ENCODE measurements around the gene SLC40A1. TPM values are rescaled to one million over a fixed set of nuclear protein-coding genes. Genes with fewer than 3 reads are reported as not detected.

The SLC40A1 gene
- total and polyA plus RNA-seq, 7 donors, result 8.4 to 65.7 (median 27.8) TPM

- 82 to 94% (median 84%) methylated on average over 1 of the region's 1 CpG for WGBS, 3 donors
- H3K4me3 ChIP-seq, result no peak overlapping the region
- no peak for TF ChIP-seq CTCF (IDR thresholded peaks at IDR 0.05)
- DNase-seq, result no peak
- H3K9me3 ChIP-seq, result peaks cover 4% of the 10 kb centered on the region
- no peak overlapping the region for H3K27ac ChIP-seq
- no peaks in the 10 kb centered on the region for H3K36me3 ChIP-seq (ENCODE audit: insufficient read depth in 1 of 2, low read depth in 1 of 2)
- no peaks in the 10 kb centered on the region for H3K27me3 ChIP-seq (ENCODE audit: insufficient read depth in 3 of 3, low read length in 2 of 3)
- intact Hi-C loops (cut with DNase I), result loop anchor here in 1 of 2 donors (5.0 kb wide), 1 partner anchor 41 kb away; no protein-coding TSS in a partner anchor
- peaks cover 20% of the 10 kb centered on the region for H3K4me1 ChIP-seq
- ATAC-seq, result no peak
These were observed 37.2 kb downstream of the SLC40A1 start for GRCh38 chr2:189543367-189543766.

- peaks cover 4% of the 10 kb centered on the region for H3K9me3 ChIP-seq
- DNase-seq (no peak), ATAC-seq (no peak)
- peak overlapping the region; percentile 7 for H3K27ac ChIP-seq
- H3K36me3 ChIP-seq (ENCODE audit: insufficient read depth in 1 of 2, low read depth in 1 of 2), result no peaks in the 10 kb centered on the region
- intact Hi-C loops (cut with DNase I), result loop anchor here in 1 of 2 donors (5.0 kb wide), 1 partner anchor 40 kb away; no protein-coding TSS in a partner anchor
- TF ChIP-seq CTCF (IDR thresholded peaks at IDR 0.05), result no peak
- H3K4me3 ChIP-seq, result no peak overlapping the region
- H3K4me1 ChIP-seq, result peaks cover 18% of the 10 kb centered on the region
- no peaks in the 10 kb centered on the region for H3K27me3 ChIP-seq (ENCODE audit: insufficient read depth in 3 of 3, low read length in 2 of 3)
- 84 to 89% (median 87%) methylated on average over 6 of the region's 6 CpGs for WGBS, 3 donors
These were observed 38.3 kb downstream of the SLC40A1 start for GRCh38 chr2:189542145-189542882.

- no peaks in the 10 kb centered on the region for H3K36me3 ChIP-seq (ENCODE audit: insufficient read depth in 1 of 2, low read depth in 1 of 2)
- WGBS, 3 donors, result 28 to 38% (median 29%) methylated on average over 5 of the region's 5 CpGs
- DNase-seq (no peak), ATAC-seq (peak in 2 of 4 donors; percentile 50 to 73)
- no peaks in the 10 kb centered on the region for H3K27me3 ChIP-seq (ENCODE audit: insufficient read depth in 3 of 3, low read length in 2 of 3)
- TF ChIP-seq CTCF (IDR thresholded peaks at IDR 0.05), result no peak
- peaks cover 18% of the 10 kb centered on the region for H3K4me1 ChIP-seq
- intact Hi-C loops (cut with DNase I), result loop anchor here in 1 of 2 donors (5.0 kb wide), 1 partner anchor 39 kb away; no protein-coding TSS in a partner anchor
- H3K27ac ChIP-seq, result peak overlapping the region; percentile 7
- peaks cover 4% of the 10 kb centered on the region for H3K9me3 ChIP-seq
- H3K4me3 ChIP-seq, result no peak overlapping the region
These were observed 39.0 kb downstream of the SLC40A1 start for GRCh38 chr2:189541591-189541990.

GRCh38 chr2:189540551-189540950 lies 40.0 kb downstream of the SLC40A1 start:
- TF ChIP-seq CTCF (IDR thresholded peaks at IDR 0.05), result no peak
- no peaks in the 10 kb centered on the region for H3K27me3 ChIP-seq (ENCODE audit: insufficient read depth in 3 of 3, low read length in 2 of 3)
- peaks cover 18% of the 10 kb centered on the region for H3K4me1 ChIP-seq
- intact Hi-C loops (cut with DNase I), result loop anchor here in 1 of 2 donors (5.0 kb wide), 1 partner anchor 38 kb away; no protein-coding TSS in a partner anchor
- peaks cover 4% of the 10 kb centered on the region for H3K9me3 ChIP-seq
- H3K36me3 ChIP-seq (ENCODE audit: insufficient read depth in 1 of 2, low read depth in 1 of 2), result no peaks in the 10 kb centered on the region
- ATAC-seq (no peak), DNase-seq (no peak)
- no peak overlapping the region for H3K4me3 ChIP-seq
- 76 to 91% (median 86%) methylated on average over 1 of the region's 1 CpG for WGBS, 3 donors
- H3K27ac ChIP-seq, result no peak overlapping the region
